GM12873 (cell line): ENCODE data around the gene TRIO.

Source experiments
- CTCF ChIP-seq: IDR thresholded peaks from 2 replicates; pipeline ENCODE4 v1.5.1; 2012; ENCODE audit warnings: low read depth, mild to moderate bottlenecking, moderate library complexity, low read length, control low read depth; ENCODE audit not compliant: insufficient read depth; ENCODE audit errors: missing control alignments

Gene TRIO

DNA sequence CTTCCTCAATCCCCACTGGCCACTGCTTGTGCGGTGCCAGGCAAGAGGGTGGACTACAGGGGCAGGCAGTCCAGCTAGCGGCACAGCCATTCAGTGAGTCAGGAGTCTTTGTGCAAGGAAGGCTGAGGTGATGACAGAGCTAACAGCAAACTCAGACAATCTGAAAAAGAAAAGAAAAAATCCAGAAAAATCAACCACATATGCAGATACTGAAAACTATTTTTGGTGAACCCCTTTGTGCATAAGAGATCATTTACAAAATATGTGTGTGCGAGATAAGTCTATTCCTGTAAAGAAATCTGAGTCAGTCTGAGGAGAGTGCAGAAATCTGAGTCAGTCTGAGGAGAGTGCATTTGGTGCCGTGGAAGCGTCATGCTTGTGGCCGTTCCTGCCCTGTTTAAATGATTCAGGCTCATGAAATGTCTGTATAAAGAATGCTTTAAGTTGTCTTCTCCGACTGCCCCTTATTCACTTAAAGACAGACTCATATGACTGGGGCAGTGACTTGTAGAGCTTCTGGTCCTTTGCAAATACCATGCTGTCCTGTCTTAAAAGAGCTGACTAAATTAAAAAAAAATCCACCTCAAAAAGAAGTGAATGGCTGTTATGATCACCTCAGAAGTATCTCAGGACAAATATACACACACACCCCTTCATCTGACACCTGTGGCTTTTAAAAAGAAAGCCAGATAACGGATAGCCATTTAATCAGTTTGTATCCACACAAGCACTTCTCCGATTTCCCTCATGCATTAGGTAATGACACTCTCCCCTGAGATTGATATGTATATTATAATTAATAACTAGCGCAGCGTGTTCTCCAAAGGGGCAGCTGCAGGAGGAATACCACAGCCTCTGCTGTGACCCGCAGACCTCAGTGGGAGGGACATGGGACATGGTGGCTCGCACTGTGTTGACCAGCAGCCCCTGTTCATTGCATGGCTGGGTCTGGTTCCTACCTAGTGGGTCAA, 47.3 kb downstream of the TRIO start:
- no peak for TF ChIP-seq CTCF

DNA sequence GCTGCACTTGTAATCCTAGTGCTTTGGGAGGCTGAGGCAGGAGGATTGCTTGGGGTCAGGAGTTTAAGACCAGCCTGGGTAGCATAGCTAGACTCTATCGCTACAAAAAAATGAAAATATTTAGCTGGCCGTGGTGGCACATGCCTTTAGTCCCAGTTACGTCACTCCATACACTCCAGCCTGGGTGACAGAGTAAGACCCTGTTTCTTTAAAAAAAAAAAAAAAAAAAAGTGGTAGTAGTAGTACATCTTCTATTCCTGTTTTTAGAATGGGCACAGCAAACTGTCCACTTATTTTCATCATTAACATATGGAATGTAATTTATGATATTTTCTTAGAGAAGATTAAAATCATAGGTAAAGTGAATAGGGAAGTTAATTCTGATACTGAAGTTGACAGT, 48.2 kb downstream of the TRIO start:
- no peak for TF ChIP-seq CTCF

DNA sequence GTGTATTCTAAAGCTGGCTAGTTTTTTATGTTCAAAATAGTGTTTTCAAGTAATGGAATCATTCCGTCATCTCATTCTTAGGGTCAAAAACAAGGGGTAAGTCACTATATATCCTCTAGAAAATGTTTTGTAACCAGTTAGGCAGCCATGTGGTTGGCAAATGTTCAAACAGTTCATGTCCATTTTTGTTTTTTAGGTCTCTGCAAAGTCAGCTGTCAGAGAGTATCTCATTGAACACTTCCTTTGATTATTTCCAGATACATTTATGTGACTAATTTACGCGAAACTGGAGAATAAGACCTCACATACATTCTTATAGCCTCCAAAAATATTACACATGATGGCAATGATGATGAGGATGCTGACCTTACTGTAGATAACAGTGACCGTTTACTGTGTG, 50.4 kb downstream of the TRIO start:
- no peak for TF ChIP-seq CTCF

- no peak for TF ChIP-seq CTCF
Observed at GRCh38 chr5:14195588-14195987, 52.4 kb downstream of the TRIO start.

GRCh38 chr5:14197056-14197455, 53.9 kb downstream of the TRIO start:
- TF ChIP-seq CTCF = no peak

DNA sequence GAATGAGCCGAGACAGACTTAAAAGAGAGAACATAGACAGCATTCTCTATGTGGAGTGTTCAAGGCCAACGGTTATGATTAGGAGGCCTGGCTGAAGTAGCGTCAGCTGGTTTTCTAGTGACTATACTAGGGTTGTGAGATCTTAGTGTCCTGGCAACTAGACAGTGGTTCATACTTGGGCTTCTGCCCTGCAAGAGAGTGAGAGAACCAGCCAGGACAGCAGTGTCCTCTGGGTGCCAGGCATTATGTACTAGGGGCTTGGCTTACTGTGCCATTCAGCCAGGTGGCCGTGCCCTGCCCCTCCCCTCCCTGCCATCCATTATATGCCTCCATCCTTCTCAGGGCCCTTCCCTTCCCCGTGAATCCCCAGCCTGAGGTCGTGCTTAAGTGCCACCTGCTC, 56.8 kb downstream of the TRIO start:
- TF ChIP-seq CTCF = no peak

DNA sequence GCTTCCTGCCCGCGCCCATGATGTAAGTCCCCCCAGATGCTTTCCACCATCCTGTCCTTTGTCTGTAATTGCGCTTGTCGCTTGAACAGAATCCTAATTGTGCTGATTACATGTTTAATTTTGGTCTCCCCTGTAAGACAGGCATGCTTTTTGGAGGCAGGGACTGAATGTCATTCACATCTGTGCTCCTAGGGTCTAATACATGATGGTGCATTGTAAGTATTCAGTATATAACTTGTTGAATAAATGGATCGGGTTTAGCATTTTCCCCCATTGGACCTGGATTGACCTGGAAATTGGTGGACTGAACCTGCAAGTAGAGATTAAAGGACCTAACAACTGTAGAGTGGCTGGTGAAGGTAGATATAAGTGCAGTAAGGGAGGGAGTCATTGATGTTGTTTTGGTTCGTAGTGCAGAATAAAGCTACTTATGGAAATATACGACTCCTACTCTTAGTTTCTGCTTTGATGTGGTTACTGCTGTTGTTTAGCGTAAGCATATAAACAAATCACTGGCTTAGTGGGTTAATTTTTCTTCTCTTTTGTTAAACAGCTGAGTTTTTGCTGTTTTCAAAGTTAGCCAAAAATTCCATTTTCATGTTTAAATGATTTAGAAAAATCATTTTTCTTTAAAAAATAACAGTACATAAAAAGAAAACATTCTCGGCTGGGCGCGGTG, 57.3 kb downstream of the TRIO start:
- no peak for TF ChIP-seq CTCF
